Activated naive CD8-positive, alpha-beta T cell treated with anti-CD3 and anti-CD28 coated beads, Interleukin-2, amount 10 ng/mL, durations not matched to agents 7 days and 5 days (primary cell): Measurements from ENCODE around the gene TSPAN18. TPM values are rescaled to one million over a fixed set of nuclear protein-coding genes. Genes with fewer than 3 reads are reported as not detected.

Experiments used
- ATAC-seq: fragments of 150-1000 bp; cut with Tn5 transposase; one replicate; pipeline ENCODE4 v1.10.0; 2021; ENCODE audit warnings: low read depth, moderate library complexity
- POLR2A ChIA-PET: fragments of 350-600 bp; sonication (Branson Sonifier 250); formaldehyde crosslinking; loops from one replicate; lab custom pipeline; 2021; ENCODE audit warnings: antibody characterized with exemption; lab: Charles Lee
- DNase-seq: peaks from one replicate; pipeline ENCODE4 v3.0.0; 2021
- H3K27ac Mint-ChIP-seq: one replicate; pipeline ENCODE4 v1.8.0; 2022; ENCODE audit warnings: mild to moderate bottlenecking, mixed read lengths
- H3K27me3 Mint-ChIP-seq: one replicate; pipeline ENCODE4 v1.8.0; 2022; ENCODE audit warnings: mild to moderate bottlenecking, moderate library complexity, mixed read lengths
- H3K36me3 Mint-ChIP-seq: one replicate; pipeline ENCODE4 v1.8.0; 2021; ENCODE audit warnings: mild to moderate bottlenecking, mixed read lengths
- H3K4me1 Mint-ChIP-seq: one replicate; pipeline ENCODE4 v1.8.0; 2021; ENCODE audit warnings: mixed read lengths
- H3K4me3 Mint-ChIP-seq: one replicate; pipeline ENCODE4 v1.8.0; 2022; ENCODE audit warnings: mild to moderate bottlenecking, moderate library complexity, mixed read lengths
- H3K9me3 Mint-ChIP-seq: one replicate; pipeline ENCODE4 v1.8.0; 2021; ENCODE audit warnings: mixed read lengths
- total RNA-seq, 2 experiments: library from RNA; stranded (reverse); gene quantifications; one replicate each; pipeline ENCODE4 v1.2.3, GENCODE V29; 2021

Gene TSPAN18
- total RNA-seq, 2 experiments from 2014 or later, result 4.9 to 5.2 TPM

DNA sequence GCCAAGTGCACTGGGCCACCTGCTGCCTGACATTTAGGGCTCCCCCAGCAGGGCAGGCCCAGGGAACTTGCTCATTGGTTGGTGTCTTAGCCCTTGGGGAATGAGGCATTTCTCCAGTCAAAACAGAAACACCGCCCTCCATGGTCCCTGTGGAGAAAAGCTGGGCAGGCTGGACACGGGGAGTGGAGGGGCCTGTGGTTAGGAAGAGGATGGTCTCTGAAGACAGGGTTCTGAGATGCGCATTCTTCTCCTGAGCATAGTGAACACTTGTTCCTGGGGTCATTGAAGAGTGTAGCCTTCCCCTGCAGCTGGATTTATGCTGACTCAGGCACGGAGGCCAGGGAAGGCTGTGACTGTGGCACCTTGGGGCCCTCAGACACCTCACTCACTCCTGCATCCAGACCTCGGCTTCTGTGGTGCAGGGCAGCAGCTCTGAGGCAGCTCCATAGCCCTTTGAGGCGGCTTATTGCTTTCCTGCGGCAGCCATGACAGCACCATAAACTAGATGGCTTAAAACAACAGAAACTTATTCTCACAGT, 8.2 kb downstream of the TSPAN18 start:
- Mint-ChIP-seq H3K4me3 (no peak overlapping the region), H3K27me3 (peaks cover 7% of the 10 kb centered on the region), H3K27ac (no peak overlapping the region), H3K9me3 (no peaks in the 10 kb centered on the region), H3K36me3 (no peaks in the 10 kb centered on the region), H3K4me1 (peaks cover 6% of the 10 kb centered on the region)
- ATAC-seq (no peak), DNase-seq (no peak)
- POLR2A ChIA-PET, result no interaction called here

- ATAC-seq (no peak), DNase-seq (no peak)
- H3K27ac Mint-ChIP-seq, result no peak overlapping the region
- H3K4me3 Mint-ChIP-seq, result no peak overlapping the region
- H3K36me3 Mint-ChIP-seq, result no peaks in the 10 kb centered on the region
- peaks cover 9% of the 10 kb centered on the region for H3K27me3 Mint-ChIP-seq
- POLR2A ChIA-PET, result no interaction called here
- no peaks in the 10 kb centered on the region for H3K9me3 Mint-ChIP-seq
- H3K4me1 Mint-ChIP-seq, result peaks cover 6% of the 10 kb centered on the region
These were observed 10.0 kb downstream of the TSPAN18 start for GRCh38 chr11:44736791-44737190.

DNA sequence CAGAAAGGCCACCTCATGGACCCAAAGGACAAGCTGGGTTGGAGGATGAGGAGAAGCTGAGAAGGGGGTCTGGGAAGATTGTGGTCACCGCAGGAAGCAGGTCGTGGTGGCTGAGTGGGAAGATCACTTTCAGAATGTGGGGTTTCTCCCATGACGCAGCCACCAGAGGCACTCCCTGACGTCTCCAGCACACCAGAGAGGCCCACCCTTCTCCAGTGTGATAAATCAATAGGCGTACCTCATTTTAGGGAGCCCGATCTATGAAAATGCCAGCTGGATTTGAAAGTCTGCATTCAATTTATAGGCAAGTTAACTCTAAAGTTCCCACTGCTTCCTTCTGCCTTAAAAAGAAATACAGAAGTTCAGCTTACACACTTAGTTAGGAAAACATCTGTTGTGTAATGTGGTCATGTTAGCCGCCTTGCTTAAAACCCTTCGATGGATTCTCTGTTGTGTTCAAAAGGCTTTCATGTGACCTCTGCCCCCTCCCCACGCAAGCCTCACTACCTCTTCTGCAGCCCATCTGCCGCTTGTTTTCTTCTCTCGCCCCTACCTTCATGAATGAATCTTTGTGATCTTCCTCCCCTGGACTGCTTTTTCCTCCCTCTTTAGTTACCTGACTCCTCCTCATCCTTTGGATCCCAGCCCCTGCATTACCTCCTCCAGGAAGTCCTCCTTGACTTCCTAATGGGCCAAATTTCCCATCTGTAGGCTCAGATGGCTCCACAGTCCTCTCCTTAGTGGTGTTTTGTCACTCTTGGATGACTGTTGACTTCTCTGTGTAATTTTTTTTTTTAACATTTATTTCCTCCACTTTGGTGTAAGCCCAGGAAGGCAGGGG, 10.7 kb downstream of the TSPAN18 start:
- POLR2A ChIA-PET, result no interaction called here
- peaks cover 10% of the 10 kb centered on the region for H3K27me3 Mint-ChIP-seq
- ATAC-seq, result no peak

GRCh38 chr11:44738791-44739190, 12.0 kb downstream of the TSPAN18 start:
- no peaks in the 10 kb centered on the region for H3K9me3 Mint-ChIP-seq
- DNase-seq (no peak), ATAC-seq (no peak)
- peaks cover 10% of the 10 kb centered on the region for H3K27me3 Mint-ChIP-seq
- H3K4me1 Mint-ChIP-seq, result peaks cover 6% of the 10 kb centered on the region
- H3K4me3 Mint-ChIP-seq, result no peak overlapping the region
- no peaks in the 10 kb centered on the region for H3K36me3 Mint-ChIP-seq
- POLR2A ChIA-PET, result no interaction called here
- no peak overlapping the region for H3K27ac Mint-ChIP-seq

More for the DNA sequence above, 10.7 kb downstream of the TSPAN18 start:
- Mint-ChIP-seq H3K4me1 (peaks cover 6% of the 10 kb centered on the region), H3K9me3 (no peaks in the 10 kb centered on the region), H3K4me3 (no peak overlapping the region), H3K36me3 (no peaks in the 10 kb centered on the region), H3K27ac (no peak overlapping the region)
- DNase-seq, result no peak

DNA sequence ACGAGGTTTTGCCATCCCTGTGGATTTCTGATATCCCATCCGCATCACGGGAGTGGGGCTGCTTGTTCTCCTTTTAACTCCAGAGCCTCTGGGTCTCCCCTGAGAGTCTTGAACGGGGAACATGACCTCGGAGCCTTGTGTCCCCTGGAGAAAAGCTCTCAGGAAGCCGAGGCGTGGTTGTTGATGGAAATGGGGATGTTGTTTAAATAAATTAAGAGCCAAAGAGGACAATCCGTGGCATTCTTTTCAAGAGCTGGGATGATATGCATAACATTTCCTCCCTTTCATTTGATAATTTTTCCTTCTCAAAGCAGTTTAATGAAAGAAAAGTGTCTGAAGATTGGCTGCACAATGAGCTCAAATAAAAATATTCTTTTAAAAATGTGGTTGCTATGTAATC, 14.2 kb downstream of the TSPAN18 start:
- POLR2A ChIA-PET, result no interaction called here
- Mint-ChIP-seq H3K36me3 (no peaks in the 10 kb centered on the region), H3K27me3 (peaks cover 10% of the 10 kb centered on the region), H3K4me3 (no peak overlapping the region), H3K9me3 (no peaks in the 10 kb centered on the region), H3K27ac (no peak overlapping the region), H3K4me1 (peaks cover 6% of the 10 kb centered on the region)
- ATAC-seq, result no peak
- DNase-seq, result no peak

DNA sequence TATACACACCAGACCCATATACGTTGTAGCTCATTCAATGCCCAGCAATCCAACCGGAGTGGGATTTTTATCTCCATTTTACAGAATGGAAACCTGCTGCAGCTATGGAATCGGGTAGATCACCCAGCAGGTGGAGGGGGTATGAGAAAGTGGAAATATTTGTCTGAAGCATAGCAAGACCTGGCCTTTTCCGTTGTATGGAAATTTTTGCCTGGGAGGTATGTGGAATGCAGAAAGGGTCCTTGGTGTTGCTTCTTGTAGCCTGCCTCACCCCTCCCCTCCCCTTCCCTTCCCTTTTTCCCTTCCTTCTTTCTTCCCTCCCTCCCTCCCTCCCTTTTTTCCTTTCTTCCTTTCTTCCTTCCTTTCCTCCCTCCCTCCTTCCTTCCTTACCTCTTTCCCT, 15.2 kb downstream of the TSPAN18 start:
- H3K9me3 Mint-ChIP-seq, result no peaks in the 10 kb centered on the region
- ATAC-seq, result no peak
- no peak overlapping the region for H3K27ac Mint-ChIP-seq
- POLR2A ChIA-PET, result no interaction called here
- peaks cover 6% of the 10 kb centered on the region for H3K4me1 Mint-ChIP-seq
- H3K36me3 Mint-ChIP-seq, result no peaks in the 10 kb centered on the region
- no peak for DNase-seq
- H3K4me3 Mint-ChIP-seq, result no peak overlapping the region
- peaks cover 10% of the 10 kb centered on the region for H3K27me3 Mint-ChIP-seq

- H3K9me3 Mint-ChIP-seq, result no peaks in the 10 kb centered on the region
- DNase-seq (no peak), ATAC-seq (no peak)
- peaks cover 8% of the 10 kb centered on the region for H3K27me3 Mint-ChIP-seq
- no peaks in the 10 kb centered on the region for H3K36me3 Mint-ChIP-seq
- H3K4me1 Mint-ChIP-seq, result peaks cover 8% of the 10 kb centered on the region
- POLR2A ChIA-PET, result no interaction called here
- no peak overlapping the region for H3K27ac Mint-ChIP-seq
- no peak overlapping the region for H3K4me3 Mint-ChIP-seq
These were observed 15.9 kb downstream of the TSPAN18 start for GRCh38 chr11:44742508-44743246.

DNA sequence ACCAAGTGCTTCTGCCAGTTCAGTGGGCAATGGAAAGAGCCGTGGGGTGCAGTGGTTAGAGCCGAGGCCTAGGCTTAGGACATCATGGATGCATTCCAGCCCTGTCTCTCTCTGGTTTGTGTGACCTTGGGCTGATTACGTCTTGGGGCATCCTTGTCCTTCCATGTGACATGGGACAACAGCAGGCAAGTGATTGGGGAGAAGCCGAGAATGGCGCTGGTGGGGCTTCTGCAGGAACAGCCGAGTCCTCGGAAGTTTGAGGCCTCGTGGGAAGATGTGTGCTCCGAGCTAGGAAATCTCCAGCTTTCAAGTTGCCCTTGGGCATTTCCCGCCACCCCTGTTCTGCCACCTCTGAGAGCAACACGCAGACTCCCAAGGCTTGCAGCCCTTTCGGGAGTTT, 16.6 kb downstream of the TSPAN18 start:
- DNase-seq (no peak), ATAC-seq (no peak)
- Mint-ChIP-seq H3K4me3 (no peak overlapping the region), H3K27ac (no peak overlapping the region), H3K36me3 (no peaks in the 10 kb centered on the region), H3K9me3 (no peaks in the 10 kb centered on the region), H3K27me3 (peaks cover 8% of the 10 kb centered on the region), H3K4me1 (peaks cover 6% of the 10 kb centered on the region)
- POLR2A ChIA-PET, result no interaction called here

DNA sequence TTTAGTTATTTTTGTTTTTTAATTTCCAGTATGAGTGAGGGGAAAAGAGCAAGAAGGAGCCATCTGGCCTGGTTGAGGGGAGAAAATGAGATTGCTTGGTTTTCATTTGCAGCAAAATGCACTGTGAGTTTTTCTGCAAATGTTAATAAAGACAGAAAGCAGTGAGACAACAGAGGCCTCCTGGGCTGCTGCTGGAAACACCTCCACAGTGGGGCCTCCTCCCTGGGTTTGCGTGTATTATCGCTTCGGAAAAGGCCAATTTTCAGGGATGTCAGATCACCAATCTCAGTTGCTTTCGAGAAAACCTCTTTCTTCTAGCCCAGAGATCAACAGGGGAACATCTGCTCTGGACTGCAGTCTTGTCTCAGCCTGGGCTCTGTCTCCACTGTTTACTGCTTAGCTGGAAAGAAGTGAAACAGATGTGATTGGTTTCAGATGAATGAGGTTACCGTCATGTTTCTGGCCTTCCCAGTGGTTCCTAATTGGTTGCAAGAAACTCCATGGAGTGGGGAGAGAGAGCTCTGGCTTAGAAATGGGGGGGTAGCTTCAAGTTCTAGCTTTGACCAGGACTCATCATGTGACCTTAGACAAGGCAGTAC, 17.3 kb downstream of the TSPAN18 start:
- Mint-ChIP-seq H3K27ac (no peak overlapping the region), H3K4me1 (peaks cover 6% of the 10 kb centered on the region), H3K36me3 (no peaks in the 10 kb centered on the region), H3K9me3 (no peaks in the 10 kb centered on the region), H3K27me3 (peaks cover 8% of the 10 kb centered on the region), H3K4me3 (no peak overlapping the region)
- DNase-seq (no peak), ATAC-seq (no peak)
- POLR2A ChIA-PET, result no interaction called here

- H3K27ac Mint-ChIP-seq, result no peak overlapping the region
- H3K4me3 Mint-ChIP-seq, result no peak overlapping the region
- H3K4me1 Mint-ChIP-seq, result peaks cover 6% of the 10 kb centered on the region
- ATAC-seq (no peak), DNase-seq (no peak)
- peaks cover 4% of the 10 kb centered on the region for H3K27me3 Mint-ChIP-seq
- POLR2A ChIA-PET, result no interaction called here
- no peaks in the 10 kb centered on the region for H3K9me3 Mint-ChIP-seq
- no peaks in the 10 kb centered on the region for H3K36me3 Mint-ChIP-seq
These were observed 20.1 kb downstream of the TSPAN18 start for GRCh38 chr11:44746894-44747293.

- POLR2A ChIA-PET, result no interaction called here
- no peak overlapping the region for H3K27ac Mint-ChIP-seq
- H3K36me3 Mint-ChIP-seq, result no peaks in the 10 kb centered on the region
- DNase-seq (no peak), ATAC-seq (no peak)
- H3K9me3 Mint-ChIP-seq, result no peaks in the 10 kb centered on the region
- H3K4me1 Mint-ChIP-seq, result peaks cover 6% of the 10 kb centered on the region
- H3K4me3 Mint-ChIP-seq, result no peak overlapping the region
- H3K27me3 Mint-ChIP-seq, result peaks cover 3% of the 10 kb centered on the region
These were observed 20.6 kb downstream of the TSPAN18 start for GRCh38 chr11:44747316-44747715.

- no peak overlapping the region for H3K4me3 Mint-ChIP-seq
- H3K36me3 Mint-ChIP-seq, result no peaks in the 10 kb centered on the region
- POLR2A ChIA-PET, result no interaction called here
- H3K27me3 Mint-ChIP-seq, result peaks cover 2% of the 10 kb centered on the region
- no peaks in the 10 kb centered on the region for H3K9me3 Mint-ChIP-seq
- ATAC-seq (no peak), DNase-seq (no peak)
- peaks cover 6% of the 10 kb centered on the region for H3K4me1 Mint-ChIP-seq
- no peak overlapping the region for H3K27ac Mint-ChIP-seq
These were observed 21.1 kb downstream of the TSPAN18 start for GRCh38 chr11:44747836-44748235.

- Mint-ChIP-seq H3K27me3 (peaks cover 2% of the 10 kb centered on the region), H3K36me3 (no peaks in the 10 kb centered on the region), H3K4me3 (no peak overlapping the region), H3K9me3 (no peaks in the 10 kb centered on the region), H3K27ac (no peak overlapping the region), H3K4me1 (peaks cover 6% of the 10 kb centered on the region)
- POLR2A ChIA-PET, result no interaction called here
- no peak for ATAC-seq
- no peak for DNase-seq
These were observed 21.8 kb downstream of the TSPAN18 start for GRCh38 chr11:44748606-44749005.
